GM18526 (cell line): ENCODE measurements around the gene MAP1LC3A.

Experiments
- POLR2A ChIP-seq: IDR thresholded peaks from 3 replicates; pipeline ENCODE4 v1.6.1; 2011; ENCODE audit not compliant: insufficient read length; ENCODE audit errors: extremely low read depth

MAP1LC3A gene

DNA sequence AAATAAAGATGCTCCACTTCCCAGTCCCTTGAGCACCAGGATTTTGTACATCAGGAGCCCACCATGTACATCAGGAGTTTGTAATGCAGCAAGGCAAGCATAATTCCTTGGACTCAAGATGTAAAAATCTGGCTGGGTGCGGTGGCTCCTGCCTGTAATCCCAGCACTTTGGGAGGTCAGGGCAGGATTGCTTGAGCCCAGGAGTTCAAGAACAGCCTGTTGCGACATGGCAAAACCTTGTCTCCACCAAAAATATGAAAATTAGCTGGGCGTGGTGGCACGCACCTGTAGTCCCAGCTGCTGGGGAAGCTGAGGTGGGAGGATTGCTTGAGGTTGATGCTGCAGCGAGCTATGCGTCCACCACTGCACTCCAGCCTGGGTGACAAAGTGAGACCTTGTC, 16.1 kb upstream of the MAP1LC3A start:
- TF ChIP-seq POLR2A: no peak

DNA sequence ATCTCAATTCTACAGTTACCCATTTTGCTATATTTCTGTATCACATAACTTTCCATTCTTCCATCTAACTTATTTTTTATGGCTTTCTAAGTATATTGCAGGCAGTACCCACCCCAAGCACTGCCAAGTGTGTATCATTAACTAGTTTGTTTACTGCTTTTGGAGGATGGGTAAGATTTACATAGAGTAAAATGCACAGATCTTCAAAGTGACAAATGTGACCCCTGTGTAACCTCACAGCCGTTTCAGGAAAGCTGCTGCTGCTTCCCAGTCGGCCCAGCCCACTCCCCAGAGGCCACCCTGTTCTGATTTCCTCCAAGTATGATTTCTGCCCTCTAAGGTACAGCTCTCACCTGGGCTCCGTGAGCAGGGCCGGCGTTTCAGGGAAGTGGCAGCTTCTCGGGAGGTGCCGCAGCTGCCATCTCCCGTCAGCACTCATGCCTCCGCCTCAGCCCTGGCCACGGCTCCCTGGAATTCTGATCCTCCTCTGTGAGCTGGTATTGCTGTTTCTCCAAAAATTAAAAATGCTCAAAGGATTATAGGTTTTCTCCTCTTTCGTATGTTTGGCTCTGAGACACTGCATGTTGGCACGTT, 15.0 kb upstream of the MAP1LC3A start:
- TF ChIP-seq POLR2A: no peak

DNA sequence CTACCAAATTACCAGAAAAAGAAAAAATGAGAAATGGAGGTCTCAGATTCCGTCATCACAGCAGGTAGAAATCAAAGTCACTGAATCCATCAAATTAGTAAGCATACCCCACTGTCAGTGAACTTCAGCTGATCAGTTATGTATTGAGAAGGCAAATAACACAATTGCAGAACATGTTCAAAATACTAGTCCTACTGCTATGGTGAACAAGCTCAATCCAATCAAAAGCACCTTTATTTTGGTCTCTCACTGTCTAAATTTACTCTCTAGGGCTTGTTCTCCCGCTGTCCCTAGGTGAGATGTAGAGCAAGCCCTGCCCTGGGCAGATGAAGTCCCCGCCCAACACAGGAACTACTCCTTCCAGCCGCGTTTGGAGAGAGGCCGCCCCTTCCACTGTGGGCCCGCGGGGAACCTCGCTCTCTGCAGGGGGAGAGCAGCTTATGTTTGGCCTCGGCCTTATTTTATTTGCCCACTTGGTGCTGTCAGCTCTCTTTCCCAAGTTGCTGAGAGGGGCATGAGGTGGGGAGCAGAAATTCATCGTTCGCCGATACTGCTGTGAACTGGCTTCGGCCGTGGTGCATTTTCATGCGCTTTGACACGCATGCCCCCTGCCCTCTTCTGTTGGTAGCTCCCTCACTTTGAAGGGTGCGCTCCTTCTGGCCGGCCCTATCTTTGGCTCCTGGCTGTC, 14.3 kb upstream of the MAP1LC3A start:
- no peak for TF ChIP-seq POLR2A

DNA sequence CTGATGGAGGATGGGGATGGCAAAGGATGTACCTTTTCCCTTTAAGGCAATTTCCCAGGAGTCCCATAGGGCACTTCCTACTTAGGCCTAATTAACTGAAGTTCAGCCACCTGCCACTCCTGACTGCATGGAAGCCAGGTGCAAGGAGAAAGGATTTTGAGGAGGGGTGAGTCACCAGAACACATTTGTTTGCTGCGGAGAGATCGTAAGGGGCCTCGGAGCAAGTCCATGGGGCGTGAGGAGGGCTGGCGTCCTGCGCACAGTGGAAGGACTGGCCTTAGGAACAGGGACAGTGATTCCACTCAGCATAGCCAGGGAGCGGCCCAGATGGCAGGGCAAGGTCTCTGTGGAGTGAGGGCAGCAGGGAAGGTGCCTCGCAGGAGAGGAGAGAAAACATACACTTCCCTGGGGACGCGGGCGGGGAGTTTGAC, 11.8 kb upstream of the MAP1LC3A start:
- TF ChIP-seq POLR2A: no peak

DNA sequence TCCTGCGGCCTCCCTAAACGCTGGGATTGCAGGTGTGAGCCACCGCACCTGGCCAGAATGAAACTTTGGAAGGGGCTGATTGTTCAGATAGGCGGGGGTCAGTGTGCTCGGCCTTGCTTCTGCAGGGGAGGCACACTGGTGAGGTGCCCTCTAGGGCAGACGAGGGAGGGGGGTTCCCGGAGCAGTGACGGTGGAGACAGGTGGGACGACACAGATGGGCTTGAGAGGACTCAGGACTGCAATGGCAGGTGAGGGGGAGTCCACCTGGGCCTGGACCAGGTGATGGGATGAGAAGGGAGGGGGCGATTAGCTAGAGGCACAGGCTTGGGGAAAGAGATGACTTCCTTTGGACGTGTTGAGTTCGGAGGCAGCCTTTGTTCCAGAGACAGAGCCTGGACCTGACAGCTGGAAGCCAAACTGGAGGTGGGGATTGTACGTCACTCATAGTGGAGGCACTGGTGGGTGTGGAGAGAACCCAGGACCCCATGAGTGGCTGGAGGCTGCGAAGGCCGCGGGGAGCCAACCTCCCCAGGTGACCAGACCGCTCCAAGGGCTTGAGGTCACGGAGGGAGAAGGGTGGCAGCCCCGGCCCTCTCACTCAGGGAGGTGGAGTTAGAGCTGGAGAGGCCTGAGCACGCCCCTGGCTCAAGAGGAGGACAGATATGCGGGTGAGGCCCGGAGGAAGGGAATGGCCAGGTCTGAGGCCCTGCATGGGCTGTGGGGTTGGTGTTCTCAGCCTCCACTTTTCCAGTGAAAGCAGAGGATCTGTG, 10.5 kb upstream of the MAP1LC3A start:
- no peak for TF ChIP-seq POLR2A

DNA sequence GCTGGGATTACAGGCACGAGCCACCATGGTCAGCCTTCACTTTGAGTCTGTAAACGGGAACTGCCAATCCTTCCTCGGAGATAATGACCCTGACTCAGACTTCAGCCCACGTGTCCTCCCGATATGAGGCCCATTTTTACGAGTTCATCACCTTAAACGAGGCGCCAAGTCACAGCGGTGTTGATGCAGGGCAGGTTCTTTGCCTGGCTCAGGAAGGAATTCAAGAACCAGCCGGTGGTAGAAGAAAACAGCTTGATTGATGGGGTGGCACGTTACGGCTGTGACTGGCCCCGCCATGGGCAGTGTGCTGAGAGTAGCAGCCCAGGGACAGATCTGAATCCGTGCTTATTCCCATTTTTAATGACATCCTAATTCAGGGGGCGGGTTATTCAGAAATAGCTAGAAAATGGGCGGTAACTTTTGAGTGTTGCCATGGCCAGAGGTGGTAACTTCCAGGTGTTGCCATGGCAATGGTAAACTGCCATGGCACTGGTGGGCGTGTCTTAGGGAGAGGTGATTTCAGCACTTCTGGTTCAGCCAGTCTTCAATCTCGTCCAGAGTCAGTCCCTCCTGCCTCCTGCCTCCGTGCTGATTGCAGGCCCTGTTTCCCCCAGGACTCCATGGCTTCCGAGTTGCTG, 9.1 kb upstream of the MAP1LC3A start:
- TF ChIP-seq POLR2A: no peak

DNA sequence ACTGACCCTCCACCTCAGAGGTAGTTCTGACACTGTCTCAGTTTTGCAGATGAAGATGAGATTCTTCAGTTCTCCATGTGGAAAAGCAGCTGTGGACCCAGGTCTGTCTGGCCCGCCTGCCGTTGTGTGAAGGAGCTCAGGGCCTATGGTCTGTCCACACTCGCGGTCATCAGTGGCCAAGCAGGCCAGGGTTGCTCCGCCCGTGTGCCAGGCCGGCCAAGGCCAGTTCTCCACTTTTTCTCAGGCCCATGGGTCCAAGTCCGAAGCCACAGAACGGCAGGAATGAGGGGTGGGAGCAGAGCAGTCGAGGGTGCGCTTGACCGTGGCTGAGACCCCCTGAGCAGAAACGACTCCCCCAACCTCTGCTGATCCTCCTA, 8.6 kb upstream of the MAP1LC3A start:
- no peak for TF ChIP-seq POLR2A

DNA sequence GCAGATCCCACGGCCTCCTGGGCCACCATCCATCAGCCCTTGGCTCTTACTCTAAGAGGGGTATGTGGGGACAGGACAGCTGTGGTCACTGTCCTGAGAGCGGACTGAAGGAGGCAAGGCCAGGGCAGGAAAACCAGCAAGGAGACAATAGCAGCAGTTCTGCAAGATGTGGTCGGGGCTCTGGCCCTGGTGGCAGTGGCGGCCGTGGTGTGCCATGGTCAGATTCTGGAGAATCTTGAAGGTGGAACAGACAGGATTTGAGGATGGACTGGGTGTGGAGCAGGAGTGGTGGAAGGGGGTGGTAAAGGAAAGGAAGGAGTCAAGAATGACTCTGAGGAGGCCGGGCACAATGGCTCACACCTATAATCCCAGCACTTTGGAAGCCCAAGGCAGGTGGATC, 5.9 kb upstream of the MAP1LC3A start:
- TF ChIP-seq POLR2A: no peak

DNA sequence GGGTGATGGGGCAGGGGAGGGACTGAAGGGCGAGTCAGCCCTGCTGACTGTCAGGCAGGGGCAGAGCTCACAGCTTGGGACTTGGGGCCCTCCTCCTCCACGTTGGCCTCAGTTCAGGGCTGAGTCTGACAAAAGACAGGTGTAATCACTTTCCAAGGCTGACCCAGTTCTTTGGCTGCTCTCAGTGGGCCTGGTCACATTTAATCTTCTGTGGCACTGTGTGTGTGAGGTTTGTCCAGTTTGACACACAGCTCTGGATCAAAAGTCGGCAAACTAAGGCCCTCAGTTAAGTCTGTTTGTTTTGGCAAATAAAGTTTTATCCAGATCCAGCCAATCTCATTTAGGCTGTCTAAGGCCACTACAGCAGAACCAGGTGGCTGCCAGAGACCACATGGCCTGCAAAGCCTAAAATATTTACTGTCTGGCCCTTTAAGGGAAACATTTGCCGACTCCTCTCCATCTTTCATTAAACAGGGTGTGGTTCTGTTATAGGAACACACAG, 5.1 kb upstream of the MAP1LC3A start:
- no peak for TF ChIP-seq POLR2A

DNA sequence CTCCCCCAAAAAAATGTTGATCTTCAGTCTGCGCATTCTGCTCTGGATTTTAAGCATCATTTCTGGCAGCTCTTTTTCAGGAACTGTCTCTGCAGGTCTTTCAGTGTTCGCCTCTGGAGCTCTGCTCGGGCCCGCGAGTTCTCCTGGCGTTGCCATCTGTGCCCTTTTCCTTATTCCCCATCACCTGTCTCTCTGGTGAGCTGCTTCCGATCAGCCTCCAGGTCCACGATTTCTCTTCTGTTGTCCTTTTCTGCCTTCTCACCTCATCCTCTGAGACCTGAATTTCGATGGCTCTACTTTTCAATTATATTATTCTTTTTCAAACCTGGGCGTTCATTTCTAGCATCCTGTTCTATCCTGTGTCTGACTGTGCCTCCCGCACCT, 590 bp upstream of the MAP1LC3A start:
- TF ChIP-seq POLR2A: no peak

DNA sequence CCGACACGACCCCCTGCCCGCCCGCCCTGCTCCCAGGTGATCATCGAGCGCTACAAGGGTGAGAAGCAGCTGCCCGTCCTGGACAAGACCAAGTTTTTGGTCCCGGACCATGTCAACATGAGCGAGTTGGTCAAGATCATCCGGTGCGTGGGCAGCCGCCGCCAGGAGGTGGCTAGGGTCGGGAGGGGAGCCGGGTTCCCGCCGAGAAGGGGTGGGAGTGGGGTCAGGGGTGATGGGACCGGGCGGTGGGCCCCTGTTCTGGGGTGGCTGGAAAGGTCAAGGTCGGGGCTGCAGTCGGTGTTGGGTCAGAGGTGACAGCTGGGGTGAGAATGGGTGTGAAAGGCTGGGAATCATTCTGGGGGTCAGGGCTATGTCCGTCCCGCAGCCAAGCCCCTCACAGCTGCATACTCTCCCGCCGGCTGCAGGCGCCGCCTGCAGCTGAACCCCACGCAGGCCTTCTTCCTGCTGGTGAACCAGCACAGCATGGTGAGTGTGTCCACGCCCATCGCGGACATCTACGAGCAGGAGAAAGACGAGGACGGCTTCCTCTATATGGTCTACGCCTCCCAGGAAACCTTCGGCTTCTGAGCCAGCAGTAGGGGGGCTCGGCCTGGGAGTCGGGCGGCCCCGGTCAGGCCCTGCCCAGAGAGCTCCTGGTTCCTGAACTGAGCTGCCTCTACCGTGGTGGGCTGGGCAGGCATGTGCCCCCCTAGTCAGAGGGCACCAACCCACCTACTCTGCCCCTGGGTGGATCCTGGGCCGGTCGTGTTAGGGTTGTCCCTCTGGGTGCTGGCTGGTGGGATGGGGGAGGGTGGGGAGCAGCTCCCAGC, 1.0 kb downstream of the MAP1LC3A start:
- no peak for TF ChIP-seq POLR2A

DNA sequence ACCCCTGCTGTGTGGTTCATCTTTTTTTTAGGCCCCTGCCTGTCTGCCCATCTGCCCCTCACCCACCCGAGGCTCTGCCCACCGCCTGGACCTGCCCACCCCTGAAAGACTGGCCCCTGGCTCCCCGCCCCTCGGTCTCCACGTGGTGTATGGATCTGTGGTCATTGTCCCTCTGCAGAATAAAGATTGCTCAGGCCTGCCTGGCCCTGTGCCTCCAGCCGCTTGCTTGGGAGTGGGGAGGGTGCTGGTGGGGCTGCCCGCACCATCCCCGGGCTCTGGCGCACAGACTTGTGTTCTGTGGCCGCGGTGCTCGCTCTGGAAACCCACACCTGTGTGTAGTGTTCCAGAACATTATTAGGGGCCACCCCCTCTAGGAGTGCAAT, 1.6 kb downstream of the MAP1LC3A start:
- TF ChIP-seq POLR2A: no peak

DNA sequence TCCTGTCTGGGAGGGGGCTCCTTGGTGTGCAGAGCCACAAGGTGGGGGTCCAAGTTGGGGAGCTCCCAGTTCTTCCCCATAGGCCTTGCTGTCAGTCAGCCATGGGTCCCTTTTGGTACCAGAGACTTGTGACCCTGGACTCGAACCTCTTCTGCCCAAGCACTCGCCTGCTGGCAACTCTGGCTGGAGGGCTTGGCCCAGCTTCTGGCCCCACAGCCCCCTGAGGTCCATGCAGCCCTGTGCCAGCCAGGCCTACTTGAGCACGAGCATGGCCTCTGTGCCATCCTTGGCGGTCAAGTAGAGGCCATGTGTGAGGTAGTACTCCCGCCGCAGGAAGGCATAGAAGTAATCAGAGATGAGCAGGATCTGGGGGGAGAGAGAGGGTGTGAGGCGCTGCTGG, 2.1 kb downstream of the MAP1LC3A start:
- no peak for TF ChIP-seq POLR2A

DNA sequence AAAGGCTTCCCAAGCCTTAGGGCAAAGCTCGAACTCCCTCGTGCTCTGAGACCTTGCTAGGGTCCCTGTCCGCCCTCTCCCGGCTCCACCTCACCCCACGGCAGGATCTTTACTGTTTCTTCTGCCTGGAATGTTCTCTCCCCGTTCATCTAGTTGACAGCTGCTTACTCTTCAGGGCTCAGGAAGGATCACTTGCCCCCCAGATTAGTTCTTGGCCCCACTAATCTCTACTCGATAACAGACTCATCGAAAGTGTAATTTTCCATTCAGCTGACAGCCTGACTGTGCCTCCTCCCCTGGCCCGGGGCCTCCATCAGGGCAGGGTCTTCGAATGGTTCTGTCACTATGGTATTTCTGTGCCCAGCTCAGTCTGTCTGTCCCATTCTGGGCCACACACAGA, 3.1 kb downstream of the MAP1LC3A start:
- no peak for TF ChIP-seq POLR2A

DNA sequence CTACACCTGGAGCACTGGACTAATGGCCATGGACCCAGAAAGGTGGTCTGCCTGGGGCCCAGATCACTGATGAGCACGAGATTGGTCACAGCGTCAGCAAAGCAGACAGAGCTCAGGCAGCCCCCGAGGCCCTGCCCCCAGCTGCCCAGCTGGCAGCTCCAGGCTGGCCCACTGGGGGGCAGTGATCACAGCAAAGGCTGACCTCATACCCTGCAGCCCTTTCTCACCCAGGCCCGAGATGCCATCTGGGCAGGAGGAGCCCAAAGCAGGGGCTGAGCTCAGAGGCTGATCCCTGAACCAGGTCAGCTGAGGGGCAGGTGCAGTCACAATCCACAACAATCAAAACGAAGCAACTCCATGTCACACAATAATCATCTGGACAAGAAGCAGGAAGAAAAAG, 4.1 kb downstream of the MAP1LC3A start:
- no peak for TF ChIP-seq POLR2A
